NOMO-1 treated with dmso at 0.1 percent for 144 hours (cell line): Measurements from ENCODE around the gene ROGDI.
"Not testable (repeated sequence)": the region's sequence is repeated elsewhere in the genome, so short reads cannot be mapped to it uniquely, and the experiment has no call there.

Source experiments
- DNase-seq: peaks from one replicate; lab custom pipeline; 2025; ENCODE audit not compliant: unreplicated experiment; lab: John Stamatoyannopoulos, UW

ROGDI gene

GRCh38 chr16:4792951-4793513 is 9.4 kb downstream of the ROGDI start:
- DNase-seq: no peak

GRCh38 chr16:4790871-4791270 is 11.6 kb downstream of the ROGDI start:
- DNase-seq: no peak

- DNase-seq: no peak
Observed at GRCh38 chr16:4790261-4790660, 12.2 kb downstream of the ROGDI start.

- no peak for DNase-seq
Observed at GRCh38 chr16:4788910-4789309, 13.5 kb downstream of the ROGDI start.

- no peak for DNase-seq
Observed at GRCh38 chr16:4788489-4788889, 13.9 kb downstream of the ROGDI start.

GRCh38 chr16:4787627-4788482 is 14.6 kb downstream of the ROGDI start, which contains the start of gene SEPTIN12:
SEPTIN12 (minus strand) TSS chr16:4788345; CDS start chr16:4787645, 700 bp downstream.
- no peak for DNase-seq

- no peak for DNase-seq
Observed at GRCh38 chr16:4787068-4787467, 15.4 kb downstream of the ROGDI start.

GRCh38 chr16:4785758-4786433 is 16.5 kb downstream of the ROGDI start:
- no peak for DNase-seq

GRCh38 chr16:4784444-4784987 is 17.9 kb downstream of the ROGDI start:
- not testable (repeated sequence) for DNase-seq

GRCh38 chr16:4783951-4784336 is 18.5 kb downstream of the ROGDI start:
- DNase-seq: no peak

- no peak for DNase-seq
Observed at GRCh38 chr16:4783251-4783950, 19.0 kb downstream of the ROGDI start.

GRCh38 chr16:4780235-4780634 is 22.2 kb downstream of the ROGDI start:
- no peak for DNase-seq

- no peak for DNase-seq
Observed at GRCh38 chr16:4778050-4778392, 24.4 kb downstream of the ROGDI start.

GRCh38 chr16:4777339-4778049 is 24.9 kb downstream of the ROGDI start:
- DNase-seq: no peak

- DNase-seq: no peak
Observed at GRCh38 chr16:4776141-4776705, 26.2 kb downstream of the ROGDI start.

- no peak for DNase-seq
Observed at GRCh38 chr16:4775005-4775404, 27.4 kb downstream of the ROGDI start.

- DNase-seq: no peak
Observed at GRCh38 chr16:4772351-4772750, 30.1 kb downstream of the ROGDI start.

- no peak for DNase-seq
Observed at GRCh38 chr16:4771646-4772045, 30.8 kb downstream of the ROGDI start.

GRCh38 chr16:4769306-4769638 is 33.2 kb downstream of the ROGDI start:
- DNase-seq: no peak

GRCh38 chr16:4768549-4769305 is 33.7 kb downstream of the ROGDI start:
- DNase-seq: peak; percentile 75
